ENCODE data around the gene PLGLB1.
"Not testable (repeated sequence)": the region's sequence is repeated elsewhere in the genome, so short reads cannot be mapped to it uniquely, and the experiment has no call there.

GRCh38 chr2:87014489-87015169 lies 7.0 kb downstream of the PLGLB1 start:
- TF ChIP-seq PAF1 (CRISPR knock-in tag; IDR thresholded peaks at IDR 0.05); ZSCAN30 (CRISPR knock-in tag; IDR thresholded peaks at IDR 0.05); ZNF354B (CRISPR knock-in tag; IDR thresholded peaks at IDR 0.05); HMGXB4 (CRISPR knock-in tag; IDR thresholded peaks at IDR 0.05; ENCODE audit: borderline replicate concordance in 1 of 2, low read depth in 1 of 2); CTCF (CRISPR knock-in tag; IDR thresholded peaks at IDR 0.05); ZNF280D (CRISPR knock-in tag; IDR thresholded peaks at IDR 0.05); MEIS2 (CRISPR knock-in tag; IDR thresholded peaks at IDR 0.05); NPAS2 (CRISPR knock-in tag; IDR thresholded peaks at IDR 0.05; ENCODE audit: borderline replicate concordance); ZNF572 (CRISPR knock-in tag; IDR thresholded peaks at IDR 0.05); GTF2F1 (IDR thresholded peaks at IDR 0.05; ENCODE audit: low read length); EZH2 (conservative IDR thresholded peaks at IDR 0.05; ENCODE audit: low read depth, low read length); KDM5B (CRISPR knock-in tag; IDR thresholded peaks at IDR 0.05; ENCODE audit: borderline replicate concordance): not testable (repeated sequence)

Measured in HepG2 (cell line).